Measurements from ENCODE around the gene KAZALD1. TPM values are rescaled to one million over a fixed set of nuclear protein-coding genes. Genes with fewer than 3 reads are reported as not detected.

KAZALD1 gene
- total and polyA plus RNA-seq, 11 donors, result 1.9 to 11.1 (median 7.4) TPM

DNA sequence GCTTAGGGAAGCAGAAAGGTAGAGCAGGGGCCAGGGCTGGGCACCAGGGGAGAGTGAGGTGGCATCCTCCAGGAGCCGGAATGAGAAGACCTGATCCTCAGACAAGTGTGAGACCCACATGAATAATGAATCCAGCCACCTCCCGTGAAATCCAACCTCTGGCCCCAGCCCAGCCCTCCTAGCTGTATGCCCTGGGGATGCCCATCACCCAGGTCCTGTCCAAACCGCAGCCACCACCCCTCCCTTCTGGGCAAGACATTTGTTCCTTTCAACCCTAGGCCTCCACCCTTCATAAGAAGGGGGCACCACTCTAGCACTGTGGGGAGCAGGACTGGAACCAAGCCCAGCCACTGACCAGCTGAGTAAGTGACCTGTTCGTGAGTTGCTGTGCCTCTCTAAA is 40.5 kb upstream of the KAZALD1 start:
- Histone ChIP-seq H3K4me1 (peaks cover 0 to 15% (median 6%) of the 10 kb centered on the region in 12 donors), H3K9me3 (no peaks in the 10 kb centered on the region), H3K4me3 (no peak overlapping the region), H3K36me3 (no peaks in the 10 kb centered on the region), H3K27me3 (peaks cover 0 to 17% (median 3%) of the 10 kb centered on the region in 9 donors), H3K27ac (no peak overlapping the region)
- WGBS, 4 donors, result 83 to 89% (median 88%) methylated on average over 4 of the region's 4 CpGs
- DNase-seq (no peak), ATAC-seq (no peak)
- intact Hi-C loops (cut with DNase I), result no loop called here
- TF ChIP-seq, protein P1, sequence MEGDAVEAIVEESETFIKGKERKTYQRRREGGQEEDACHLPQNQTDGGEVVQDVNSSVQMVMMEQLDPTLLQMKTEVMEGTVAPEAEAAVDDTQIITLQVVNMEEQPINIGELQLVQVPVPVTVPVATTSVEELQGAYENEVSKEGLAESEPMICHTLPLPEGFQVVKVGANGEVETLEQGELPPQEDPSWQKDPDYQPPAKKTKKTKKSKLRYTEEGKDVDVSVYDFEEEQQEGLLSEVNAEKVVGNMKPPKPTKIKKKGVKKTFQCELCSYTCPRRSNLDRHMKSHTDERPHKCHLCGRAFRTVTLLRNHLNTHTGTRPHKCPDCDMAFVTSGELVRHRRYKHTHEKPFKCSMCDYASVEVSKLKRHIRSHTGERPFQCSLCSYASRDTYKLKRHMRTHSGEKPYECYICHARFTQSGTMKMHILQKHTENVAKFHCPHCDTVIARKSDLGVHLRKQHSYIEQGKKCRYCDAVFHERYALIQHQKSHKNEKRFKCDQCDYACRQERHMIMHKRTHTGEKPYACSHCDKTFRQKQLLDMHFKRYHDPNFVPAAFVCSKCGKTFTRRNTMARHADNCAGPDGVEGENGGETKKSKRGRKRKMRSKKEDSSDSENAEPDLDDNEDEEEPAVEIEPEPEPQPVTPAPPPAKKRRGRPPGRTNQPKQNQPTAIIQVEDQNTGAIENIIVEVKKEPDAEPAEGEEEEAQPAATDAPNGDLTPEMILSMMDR (IDR thresholded peaks at IDR 0.05), result no peak
- TF ChIP-seq POLR2A (IDR thresholded peaks at IDR 0.05), result no peak

DNA sequence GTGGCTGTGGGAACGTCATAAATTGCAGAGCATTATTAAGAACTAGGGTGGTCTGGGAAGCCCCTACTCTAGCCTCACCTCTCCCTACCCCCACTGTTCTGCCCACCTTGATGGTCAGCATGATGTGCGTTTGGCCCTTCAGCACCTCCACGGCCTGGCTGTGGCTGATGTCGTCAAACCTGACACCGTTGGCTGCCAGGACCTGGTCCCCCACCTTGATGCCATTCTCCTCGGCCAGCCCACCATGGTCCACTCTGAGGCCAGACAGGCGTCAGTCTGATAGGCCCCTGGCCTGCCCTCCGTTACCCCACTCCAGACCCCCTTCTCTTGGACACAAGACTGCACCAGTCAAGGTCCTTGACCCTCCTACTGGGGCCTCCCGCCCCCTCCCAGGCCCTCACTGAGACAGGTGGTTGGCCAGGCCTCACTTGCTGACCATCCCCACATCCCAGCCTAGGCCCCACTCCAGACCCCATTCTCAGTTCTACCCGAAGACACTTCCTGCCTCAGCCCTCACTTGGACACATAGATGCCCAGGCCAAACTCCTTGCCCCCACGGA is 40.0 kb upstream of the KAZALD1 start:
- intact Hi-C loops (cut with DNase I), result no loop called here
- 88 to 92% (median 90%) methylated on average over 11 of the region's 11 CpGs for WGBS, 4 donors
- DNase-seq (peak in 1 of 5 donors; percentile 46), ATAC-seq (no peak)
- Histone ChIP-seq H3K4me3 (no peak overlapping the region), H3K4me1 (peaks cover 0 to 15% (median 6%) of the 10 kb centered on the region in 12 donors), H3K27me3 (peaks cover 0 to 17% (median 0%) of the 10 kb centered on the region in 9 donors), H3K9me3 (no peaks in the 10 kb centered on the region), H3K27ac (no peak overlapping the region), H3K36me3 (no peaks in the 10 kb centered on the region)
- no peak for TF ChIP-seq POLR2A (IDR thresholded peaks at IDR 0.05)
- TF ChIP-seq, protein P1 (IDR thresholded peaks at IDR 0.05), result no peak

DNA sequence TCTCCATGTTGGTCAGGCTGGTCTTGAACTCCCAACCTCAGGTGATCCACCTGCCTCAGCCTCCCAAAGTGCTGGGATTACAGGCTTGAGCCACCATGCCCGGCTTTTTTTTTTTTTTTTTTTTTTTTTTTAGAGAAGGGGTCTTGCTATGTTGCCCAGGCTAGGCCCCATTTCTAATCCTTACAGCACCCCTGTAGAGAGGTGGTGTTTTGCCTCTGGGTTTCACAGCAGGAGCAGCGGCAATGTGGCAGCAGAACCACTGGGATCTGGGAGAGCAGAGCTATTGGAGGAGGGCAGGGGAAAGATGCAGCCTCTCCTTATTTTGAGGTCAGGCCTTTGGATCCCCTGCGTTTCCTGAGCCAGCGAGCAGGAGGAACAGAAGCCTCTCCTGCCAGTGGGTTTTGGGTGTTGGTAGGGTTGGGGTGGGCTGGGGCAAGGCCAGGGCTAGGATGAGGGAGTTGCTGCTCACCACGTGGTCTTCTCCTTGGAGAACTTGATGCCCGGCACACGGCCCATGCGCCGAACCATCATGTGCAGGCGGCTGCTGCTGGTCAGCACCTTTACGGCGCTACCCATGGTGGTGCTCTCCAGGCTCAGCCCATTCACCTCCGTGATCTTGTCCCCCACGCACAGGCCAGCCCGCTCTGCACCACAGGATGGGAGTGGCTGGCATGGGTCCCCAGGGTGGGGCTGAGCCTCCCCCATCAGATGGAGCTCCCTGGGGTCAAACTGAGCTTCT is 38.7 kb upstream of the KAZALD1 start:
- no peaks in the 10 kb centered on the region for H3K9me3 ChIP-seq
- H3K4me3 ChIP-seq, result no peak overlapping the region
- intact Hi-C loops (cut with DNase I), result no loop called here
- DNase-seq (peak in 1 of 5 donors; percentile 51), ATAC-seq (no peak)
- WGBS, 4 donors, result 90 to 96% (median 91%) methylated on average over 4 to 15 of the region's 15 CpGs
- H3K27ac ChIP-seq, result no peak overlapping the region
- TF ChIP-seq, protein P1 (IDR thresholded peaks at IDR 0.05), result no peak
- no peak for TF ChIP-seq POLR2A (IDR thresholded peaks at IDR 0.05)
- no peaks in the 10 kb centered on the region for H3K36me3 ChIP-seq
- peaks cover 0 to 10% (median 0%) of the 10 kb centered on the region in 9 donors for H3K27me3 ChIP-seq
- H3K4me1 ChIP-seq, result peaks cover 0 to 11% (median 6%) of the 10 kb centered on the region in 12 donors

GRCh38 chr10:101027106-101027720 is 34.6 kb upstream of the KAZALD1 start:
- Histone ChIP-seq H3K9me3 (no peaks in the 10 kb centered on the region), H3K27me3 (no peaks in the 10 kb centered on the region), H3K27ac (no peak overlapping the region), H3K4me3 (no peak overlapping the region), H3K36me3 (no peaks in the 10 kb centered on the region), H3K4me1 (peaks cover 0 to 23% (median 7%) of the 10 kb centered on the region in 12 donors)
- intact Hi-C loops (cut with DNase I), result loop anchor here in 1 of 10 donors (5.0 kb wide), 1 partner anchor 40 kb away; the partner anchor contains the start of genes MRPL43 and TWNK
- TF ChIP-seq, protein P1 (IDR thresholded peaks at IDR 0.05), result no peak
- no peak for TF ChIP-seq POLR2A (IDR thresholded peaks at IDR 0.05)
- no peak for ATAC-seq
- 74 to 82% (median 79%) methylated on average over 10 of the region's 10 CpGs for WGBS, 4 donors
- DNase-seq, result no peak
